ENCODE measurements around the gene HNRNPLL. TPM values are rescaled to one million over a fixed set of nuclear protein-coding genes. Genes with fewer than 3 reads are reported as not detected.
"Not testable (repeated sequence)": the region's sequence is repeated elsewhere in the genome, so short reads cannot be mapped to it uniquely, and the experiment has no call there.

HNRNPLL gene
- total RNA-seq, 2 experiments from 2014 or later = 104 to 119 TPM

DNA sequence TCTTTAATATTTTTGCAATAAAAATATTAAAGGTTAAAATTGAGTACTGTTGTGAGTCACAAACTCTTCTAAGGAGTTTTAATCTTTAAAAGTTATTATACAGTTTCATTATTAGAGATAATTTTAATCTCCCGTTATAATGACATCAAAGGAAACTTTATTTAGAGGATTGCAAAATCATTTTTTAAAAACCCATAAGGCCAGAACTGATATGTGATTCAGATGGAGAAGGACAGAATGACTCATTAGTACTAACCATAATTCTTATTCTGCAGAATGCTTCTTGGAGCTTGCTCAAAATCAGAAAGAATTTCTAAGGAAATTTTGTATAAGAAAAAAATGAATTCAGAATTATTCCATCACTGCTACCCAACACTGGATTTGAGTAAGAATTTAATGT is 12.5 kb upstream of the HNRNPLL start:
- no peak overlapping the region for H3K4me3 Mint-ChIP-seq
- H3K36me3 Mint-ChIP-seq (ENCODE audit: low read depth) = peaks cover 4% of the 10 kb centered on the region
- peaks cover 62% of the 10 kb centered on the region for H3K4me1 Mint-ChIP-seq
- POLR2A ChIA-PET = interaction anchor here (0.6 to 26.4 kb wide), 5 partner anchors 10 to 47 kb away, joined by 3 to 646 read pairs (median 4); partner anchors contain the start of gene GALM
- no peak overlapping the region for H3K27ac Mint-ChIP-seq
- no peaks in the 10 kb centered on the region for H3K27me3 Mint-ChIP-seq
- CTCF ChIA-PET = interaction anchor here (1.2 to 6.5 kb wide), 2 partner anchors 11 to 34 kb away, joined by 3 to 30 read pairs; no protein-coding TSS in a partner anchor
- no peaks in the 10 kb centered on the region for H3K9me3 Mint-ChIP-seq
- DNase-seq = no peak

DNA sequence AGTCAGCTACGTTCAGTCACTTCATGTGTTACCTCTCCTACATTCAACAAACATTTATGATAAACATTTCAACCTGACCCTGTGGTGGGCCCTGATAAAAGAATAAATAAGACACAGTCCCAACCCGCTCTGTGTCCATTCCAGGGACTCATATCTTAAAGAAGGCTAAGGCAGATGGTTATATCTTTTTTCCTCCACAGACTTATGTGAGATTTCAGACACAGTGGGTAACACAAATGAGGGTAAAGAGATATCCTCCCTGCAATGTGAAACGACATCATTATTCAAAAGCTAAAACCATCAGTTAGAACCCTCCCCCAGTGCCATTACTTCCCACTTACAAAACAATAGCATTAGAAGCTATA is 11.1 kb upstream of the HNRNPLL start:
- CTCF ChIA-PET = interaction anchor here (1.7 to 6.5 kb wide), 2 partner anchors 10 to 32 kb away, joined by 6 to 30 read pairs; no protein-coding TSS in a partner anchor
- Mint-ChIP-seq H3K36me3 (ENCODE audit: low read depth) (peaks cover 7% of the 10 kb centered on the region), H3K4me1 (peaks cover 71% of the 10 kb centered on the region), H3K4me3 (no peak overlapping the region), H3K9me3 (peaks cover 2% of the 10 kb centered on the region), H3K27ac (no peak overlapping the region), H3K27me3 (no peaks in the 10 kb centered on the region)
- no peak for DNase-seq
- POLR2A ChIA-PET = interaction anchor here (0.9 to 26.4 kb wide), 6 partner anchors 9 to 49 kb away, joined by 3 to 646 read pairs (median 32); partner anchors contain the start of genes GALM and HNRNPLL

GRCh38 chr2:38613126-38613848 is 10.6 kb upstream of the HNRNPLL start:
- no peaks in the 10 kb centered on the region for H3K27me3 Mint-ChIP-seq
- peaks cover 9% of the 10 kb centered on the region for H3K36me3 Mint-ChIP-seq (ENCODE audit: low read depth)
- no peak for DNase-seq
- no peak overlapping the region for H3K27ac Mint-ChIP-seq
- H3K4me1 Mint-ChIP-seq = peaks cover 74% of the 10 kb centered on the region
- ChIA-PET CTCF (interaction anchor here (1.7 to 6.5 kb wide), 2 partner anchors 9 to 32 kb away, joined by 6 to 30 read pairs; no protein-coding TSS in a partner anchor), POLR2A (interaction anchor here (4.1 to 26.4 kb wide), 4 partner anchors 12 to 49 kb away, joined by 27 to 646 read pairs (median 40); partner anchors contain the start of genes GALM and HNRNPLL)
- peaks cover 2% of the 10 kb centered on the region for H3K9me3 Mint-ChIP-seq
- H3K4me3 Mint-ChIP-seq = no peak overlapping the region

DNA sequence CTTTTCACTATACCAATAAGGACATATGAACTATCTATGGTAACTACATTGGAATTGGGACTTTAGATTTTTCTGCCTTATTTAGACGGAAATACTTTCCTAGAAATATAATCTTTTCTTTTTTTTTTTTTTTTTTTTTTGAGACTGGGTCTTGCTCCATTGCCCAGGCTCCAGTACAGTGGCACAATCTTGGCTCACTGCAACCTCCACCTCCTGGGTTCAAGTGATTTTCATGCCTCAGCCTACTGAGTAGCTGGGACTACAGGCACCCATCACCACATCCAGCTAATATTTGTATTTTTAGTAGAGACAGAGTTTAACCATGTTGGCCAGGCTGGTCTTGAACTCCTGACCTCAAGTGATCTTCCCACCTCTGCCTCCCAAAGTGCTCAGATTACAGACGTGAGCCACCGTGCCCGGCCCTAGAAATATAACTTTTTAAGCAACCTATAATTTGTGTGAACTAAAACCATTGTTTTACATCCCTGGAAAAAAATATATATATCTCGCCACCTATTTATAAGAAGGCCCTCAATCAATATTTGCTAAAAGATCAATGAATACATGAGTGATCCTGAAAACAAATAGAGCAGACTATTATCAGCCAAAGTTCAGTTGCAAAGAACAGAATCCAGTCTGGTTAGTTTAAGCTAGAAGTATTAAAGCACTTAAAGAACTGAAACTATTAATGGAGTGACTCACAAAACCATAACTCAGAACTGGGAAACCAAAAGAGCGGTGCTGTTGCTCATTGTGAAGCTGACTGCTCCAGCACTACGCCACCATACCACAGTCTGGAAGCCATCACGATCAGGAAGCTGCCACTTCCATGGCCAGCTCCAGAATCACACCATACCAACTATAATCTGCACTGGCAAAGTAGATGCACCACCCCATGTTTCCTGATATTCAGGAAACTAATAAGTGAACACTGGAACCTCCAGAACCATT is 8.4 kb upstream of the HNRNPLL start:
- DNase-seq = peak; percentile 53
- ChIA-PET CTCF (interaction anchor here (0.6 to 6.5 kb wide), 11 partner anchors 7 to 71 kb away, joined by 3 to 30 read pairs (median 5); partner anchors contain the start of genes GALM and HNRNPLL), POLR2A (interaction anchor here (0.6 to 26.4 kb wide), 13 partner anchors 10 to 140 kb away, joined by 3 to 646 read pairs (median 5); partner anchors contain the start of genes GALM, HNRNPLL and SRSF7)
- Mint-ChIP-seq H3K9me3 (peaks cover 2% of the 10 kb centered on the region), H3K4me3 (no peak overlapping the region), H3K36me3 (ENCODE audit: low read depth) (peaks cover 9% of the 10 kb centered on the region), H3K27me3 (no peaks in the 10 kb centered on the region), H3K4me1 (peaks cover 79% of the 10 kb centered on the region), H3K27ac (peak overlapping the region; percentile 69)

DNA sequence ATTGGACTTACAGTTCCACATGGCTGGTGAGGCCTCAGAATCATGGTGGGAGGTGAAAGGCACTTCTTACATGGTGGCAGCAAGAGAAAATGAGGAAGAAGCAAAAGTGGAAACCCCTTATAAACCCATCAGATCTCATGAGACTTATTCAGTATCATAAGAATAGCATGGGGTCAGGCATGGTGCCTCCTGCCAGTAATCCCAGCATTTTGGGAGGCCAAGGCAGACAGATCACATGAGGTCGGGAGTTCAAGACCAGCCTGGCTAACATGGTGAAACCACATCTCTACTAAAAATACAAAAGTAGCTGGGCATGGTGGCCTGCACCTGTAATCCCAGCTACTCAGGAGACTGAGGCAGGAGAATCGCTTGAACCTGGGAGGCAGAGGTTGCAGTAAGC is 6.5 kb upstream of the HNRNPLL start:
- not testable (repeated sequence) for H3K4me3 Mint-ChIP-seq; H3K9me3 Mint-ChIP-seq; H3K36me3 Mint-ChIP-seq (ENCODE audit: low read depth); H3K27me3 Mint-ChIP-seq; DNase-seq
- ChIA-PET POLR2A (interaction anchor here (1.1 to 26.4 kb wide), 4 partner anchors 11 to 53 kb away, joined by 3 to 646 read pairs (median 16); partner anchors contain the start of gene GALM), CTCF (interaction anchor here (0.8 to 2.8 kb wide), 3 partner anchors 57 to 111 kb away, joined by 3 to 10 read pairs (median 4); partner anchors contain the start of gene GALM)
- Mint-ChIP-seq H3K27ac (peak overlapping the region; percentile 29), H3K4me1 (peaks cover 74% of the 10 kb centered on the region)

DNA sequence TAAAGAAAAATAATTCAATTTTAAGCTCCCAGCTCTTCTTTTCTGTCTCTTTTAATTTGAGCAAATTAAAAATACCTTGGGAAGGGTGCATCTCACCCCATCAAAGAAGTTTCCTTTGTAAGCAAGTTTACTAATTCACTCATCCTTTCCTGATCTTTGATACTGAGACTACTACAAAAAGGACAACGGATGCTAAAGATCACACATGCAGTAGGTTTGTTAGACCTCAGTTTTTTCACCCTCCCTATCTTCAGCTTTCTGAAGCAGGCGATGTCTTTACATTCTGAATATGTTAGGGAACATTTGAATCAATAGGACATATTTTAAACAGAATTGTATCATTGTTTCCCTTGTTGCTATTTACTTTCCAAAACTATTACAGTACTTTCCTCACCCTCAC is 6.0 kb upstream of the HNRNPLL start:
- no peaks in the 10 kb centered on the region for H3K27me3 Mint-ChIP-seq
- no peak overlapping the region for H3K4me3 Mint-ChIP-seq
- H3K4me1 Mint-ChIP-seq = peaks cover 74% of the 10 kb centered on the region
- peaks cover 2% of the 10 kb centered on the region for H3K9me3 Mint-ChIP-seq
- peak overlapping the region; percentile 29 for H3K27ac Mint-ChIP-seq
- DNase-seq = no peak
- H3K36me3 Mint-ChIP-seq (ENCODE audit: low read depth) = peaks cover 9% of the 10 kb centered on the region
- CTCF ChIA-PET = interaction anchor here (0.6 kb wide), 1 partner anchor 55 kb away, joined by 3 read pairs; no protein-coding TSS in a partner anchor
- POLR2A ChIA-PET = interaction anchor here (1.1 to 26.4 kb wide), 3 partner anchors 10 to 54 kb away, joined by 3 to 646 read pairs (median 10); partner anchors contain the start of gene GALM

GRCh38 chr2:38605298-38605830 is 2.6 kb upstream of the HNRNPLL start:
- no peak for DNase-seq
- POLR2A ChIA-PET = interaction anchor here (1.1 to 26.4 kb wide), 12 partner anchors 9 to 142 kb away, joined by 3 to 646 read pairs (median 31); partner anchors contain the start of genes GALM and SRSF7
- peaks cover 2% of the 10 kb centered on the region for H3K9me3 Mint-ChIP-seq
- peaks cover 49% of the 10 kb centered on the region for H3K4me1 Mint-ChIP-seq
- peaks cover 18% of the 10 kb centered on the region for H3K36me3 Mint-ChIP-seq (ENCODE audit: low read depth)
- CTCF ChIA-PET = interaction anchor here (0.8 to 11.9 kb wide), 14 partner anchors 9 to 135 kb away, joined by 3 to 117 read pairs (median 12); partner anchors contain the start of gene GALM
- no peak overlapping the region for H3K27ac Mint-ChIP-seq
- H3K4me3 Mint-ChIP-seq = no peak overlapping the region
- no peaks in the 10 kb centered on the region for H3K27me3 Mint-ChIP-seq

DNA sequence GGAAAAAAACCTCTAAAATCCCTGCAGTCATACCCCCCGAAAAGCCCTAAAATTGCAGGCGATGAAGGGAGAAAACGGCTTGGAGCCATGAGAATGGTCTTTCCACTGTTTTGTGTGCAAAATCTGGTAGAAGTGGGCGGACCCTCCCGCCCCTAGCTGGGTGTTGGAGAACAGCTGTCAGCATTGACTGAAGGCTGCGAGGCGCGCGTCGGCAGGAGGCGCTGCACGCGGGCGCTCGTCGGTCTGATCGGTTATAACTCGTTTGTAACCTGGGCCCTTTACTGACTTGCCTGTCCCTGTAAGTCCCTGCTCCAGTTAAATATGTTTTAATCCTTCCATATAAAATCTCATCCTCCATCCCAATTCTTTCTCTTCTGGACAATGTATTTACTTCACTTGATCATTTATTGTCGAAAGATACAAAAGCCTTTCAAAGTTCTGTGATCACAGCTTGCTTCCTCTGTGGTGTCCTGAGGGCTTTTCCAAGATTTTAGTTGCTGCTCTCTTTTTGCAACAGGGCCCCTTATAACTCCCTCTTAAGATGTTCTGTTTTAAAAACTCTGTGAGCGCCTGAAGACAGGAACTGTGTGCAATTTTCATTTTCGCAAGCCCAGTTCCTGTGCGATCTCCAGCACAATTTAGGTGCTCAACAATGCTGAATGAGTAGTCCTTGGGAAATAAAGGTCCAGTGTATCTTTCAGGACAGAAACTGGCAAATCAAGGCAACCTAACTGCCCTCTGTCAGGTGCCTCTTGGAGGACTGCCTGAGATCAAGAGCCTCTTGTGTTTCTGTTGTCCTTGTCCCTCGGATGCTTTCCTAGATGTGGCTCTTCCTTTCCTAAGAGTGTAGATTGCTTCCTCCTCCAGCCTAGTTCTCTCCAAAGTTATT is 918 bp upstream of the HNRNPLL start:
- Mint-ChIP-seq H3K36me3 (ENCODE audit: low read depth) (peaks cover 30% of the 10 kb centered on the region), H3K4me3 (peak overlapping the region; percentile 89), H3K27me3 (no peaks in the 10 kb centered on the region), H3K9me3 (no peaks in the 10 kb centered on the region), H3K27ac (peak overlapping the region; percentile 89), H3K4me1 (peaks cover 43% of the 10 kb centered on the region)
- ChIA-PET POLR2A (interaction anchor here (0.7 to 26.4 kb wide), 24 partner anchors 8 to 144 kb away, joined by 3 to 646 read pairs (median 22); partner anchors contain the start of genes GALM and SRSF7), CTCF (interaction anchor here (0.5 to 11.9 kb wide), 44 partner anchors 9 to 168 kb away, joined by 3 to 117 read pairs (median 6); partner anchors contain the start of genes GALM and SRSF7)
- DNase-seq = peak; percentile 89

- peaks cover 42% of the 10 kb centered on the region for H3K4me1 Mint-ChIP-seq
Measured at GRCh38 chr2:38602136-38602731, 494 bp downstream of the HNRNPLL start.

GRCh38 chr2:38601463-38602135 is 1.1 kb downstream of the HNRNPLL start:
- no peaks in the 10 kb centered on the region for H3K9me3 Mint-ChIP-seq
- ChIA-PET CTCF (interaction anchor here (0.6 to 11.9 kb wide), 21 partner anchors 10 to 150 kb away, joined by 3 to 117 read pairs (median 6); partner anchors contain the start of genes GALM and SRSF7), POLR2A (interaction anchor here (0.7 to 26.4 kb wide), 32 partner anchors 9 to 615 kb away, joined by 3 to 646 read pairs (median 9); partner anchors contain the start of genes GALM and SRSF7)
- peaks cover 48% of the 10 kb centered on the region for H3K4me1 Mint-ChIP-seq
- H3K27ac Mint-ChIP-seq = peak overlapping the region; percentile 84
- H3K27me3 Mint-ChIP-seq = no peaks in the 10 kb centered on the region
- H3K4me3 Mint-ChIP-seq = peak overlapping the region; percentile 89
- H3K36me3 Mint-ChIP-seq (ENCODE audit: low read depth) = peaks cover 44% of the 10 kb centered on the region
- no peak for DNase-seq

More at GRCh38 chr2:38602136-38602731, 494 bp downstream of the HNRNPLL start:
- Mint-ChIP-seq H3K27me3 (no peaks in the 10 kb centered on the region), H3K4me3 (peak overlapping the region; percentile 89), H3K9me3 (no peaks in the 10 kb centered on the region), H3K36me3 (ENCODE audit: low read depth) (peaks cover 40% of the 10 kb centered on the region), H3K27ac (peak overlapping the region; percentile 84)
- peak; percentile 53 for DNase-seq
- ChIA-PET CTCF (interaction anchor here (0.6 to 11.9 kb wide), 23 partner anchors 9 to 149 kb away, joined by 3 to 117 read pairs (median 6); partner anchors contain the start of genes GALM and SRSF7), POLR2A (interaction anchor here (1.0 to 26.4 kb wide), 29 partner anchors 9 to 518 kb away, joined by 3 to 646 read pairs (median 13); partner anchors contain the start of genes GALM and SRSF7)

Measured in activated CD4-positive, alpha-beta memory T cell treated with anti-CD3 and anti-CD28 coated beads, Interleukin-2, amount 10 ng/mL, durations not matched to agents 7 days and 5 days (primary cell).